Endothelial cell of umbilical vein (primary cell): Measurements from ENCODE around the gene GPSM1. TPM values are rescaled to one million over a fixed set of nuclear protein-coding genes. Genes with fewer than 3 reads are reported as not detected.

ENCODE experiments used
- BruUV-seq: library from RNA; stranded (reverse); fragments of 400-500 nt; replicated peaks from 2 replicates; lab custom pipeline; 2021; lab: Mats Ljungman, UMichigan
- CTCF ChIA-PET: fragments of 300-600, 350-600 bp; sonication (Branson Sonifier 250); formaldehyde crosslinking; loops from one replicate; lab custom pipeline; 2021; ENCODE audit warnings: antibody characterized with exemption, inconsistent platforms; lab: Charles Lee
- POLR2A ChIA-PET: fragments of 300-600, 350-600 bp; sonication (Branson Sonifier 250); formaldehyde crosslinking; loops from one replicate; lab custom pipeline; 2021; ENCODE audit warnings: antibody characterized with exemption, inconsistent platforms; lab: Charles Lee
- DNase-seq: peaks from one replicate; pipeline ENCODE4 v3.0.0-alpha.2; 2011; ENCODE audit warnings: low read depth, low spot score
- FAIRE-seq: peaks from 2 replicates; lab custom pipeline; 2011; peaks lifted over from hg19 to GRCh38; lab: Jason Lieb, UNC
- H2AFZ ChIP-seq: 2 replicates; pipeline ENCODE4 v1.6.0; 2012; ENCODE audit warnings: low read depth, low read length, control low read depth, inconsistent platforms
- H3K27ac ChIP-seq: 2 replicates; pipeline ENCODE4 v1.5.1; 2011; ENCODE audit warnings: low read depth, mild to moderate bottlenecking, control low read depth, low read length, moderate library complexity; ENCODE audit not compliant: insufficient read depth
- H3K27me3 ChIP-seq, 2 experiments: 2 replicates each; pipeline versions ENCODE4 v1.6.0 to v1.6.1; 2011; ENCODE audit warnings: low read length in 2 of 2, mixed read lengths in 1 of 2; ENCODE audit not compliant: control insufficient read depth in 2 of 2, insufficient read depth in 2 of 2
- H3K36me3 ChIP-seq, 2 experiments: 2 replicates in 1 of 2; 3 replicates in 1 of 2; pipeline ENCODE4 v1.5.1; 2011; ENCODE audit warnings: low read length in 2 of 2, mild to moderate bottlenecking in 1 of 2, moderate library complexity in 1 of 2; ENCODE audit not compliant: control insufficient read depth in 2 of 2, insufficient read depth in 2 of 2; ENCODE audit errors: extremely low read depth in 1 of 2
- H3K4me1 ChIP-seq: 3 replicates; pipeline ENCODE4 v1.5.1; 2011; ENCODE audit warnings: mild to moderate bottlenecking, low read length; ENCODE audit not compliant: control insufficient read depth, insufficient read depth; ENCODE audit errors: extremely low read depth
- H3K4me2 ChIP-seq: 2 replicates; pipeline ENCODE4 v1.6.1; 2011; ENCODE audit warnings: low read length, control low read depth, mixed read lengths; ENCODE audit not compliant: insufficient read depth
- H3K4me3 ChIP-seq, 3 experiments: fragments of 200-600 bp in 1 of 3; sonication (generic), shearing (Covaris generic) in 1 of 3; replicated peaks in 1 of 3; 2 replicates each; pipeline ENCODE4 v1.5.1; 2011 to 2016; ENCODE audit warnings: control low read depth in 3 of 3, low read length in 3 of 3, mild to moderate bottlenecking in 2 of 3, inconsistent platforms in 1 of 3, low read depth in 1 of 3, moderate library complexity in 1 of 3; ENCODE audit not compliant: insufficient read depth in 1 of 3
- H3K79me2 ChIP-seq: 2 replicates; pipeline ENCODE4 v1.6.0; 2012; ENCODE audit warnings: low read length, inconsistent platforms; ENCODE audit not compliant: control insufficient read depth, insufficient read depth
- H3K9ac ChIP-seq: replicated peaks from 2 replicates; pipeline ENCODE3; 2011; ENCODE audit warnings: low read length, control low read depth; ENCODE audit not compliant: insufficient read depth; ENCODE audit errors: extremely low read depth
- H3K9me1 ChIP-seq: replicated peaks from 3 replicates; pipeline ENCODE4 v1.6.0; 2011; ENCODE audit warnings: mild to moderate bottlenecking, low read length; ENCODE audit not compliant: control insufficient read depth, insufficient read depth; ENCODE audit errors: extremely low read depth
- H3K9me3 ChIP-seq: replicated peaks from 2 replicates; pipeline ENCODE4 v1.5.1; 2012; ENCODE audit warnings: low read length, inconsistent platforms; ENCODE audit not compliant: control insufficient read depth, insufficient read depth
- H4K20me1 ChIP-seq: replicated peaks from 2 replicates; pipeline ENCODE3; 2011; ENCODE audit warnings: mild to moderate bottlenecking, low read length; ENCODE audit not compliant: control insufficient read depth, insufficient read depth; ENCODE audit errors: extremely low read depth
- EZH2 ChIP-seq: IDR thresholded peaks from 2 replicates; pipeline ENCODE4 v1.6.1; 2012; ENCODE audit warnings: borderline replicate concordance, low read depth, mild to moderate bottlenecking, moderate library complexity, low read length, inconsistent platforms; ENCODE audit not compliant: severe bottlenecking
- FOS ChIP-seq: IDR thresholded peaks from 2 replicates; pipeline ENCODE4 v1.6.1; 2011; ENCODE audit warnings: mild to moderate bottlenecking, low read length, moderate library complexity, borderline replicate concordance; ENCODE audit not compliant: insufficient read depth
- GATA2 ChIP-seq: IDR thresholded peaks from 2 replicates; pipeline ENCODE4 v1.7.0; 2011; ENCODE audit warnings: low read depth, mild to moderate bottlenecking, moderate library complexity, mixed read lengths, low read length; ENCODE audit not compliant: insufficient read length, insufficient read depth
- JUN ChIP-seq: IDR thresholded peaks from 2 replicates; pipeline ENCODE4 v1.6.1; 2011; ENCODE audit warnings: borderline replicate concordance, low read depth; ENCODE audit not compliant: insufficient read length, insufficient read depth
- MYC ChIP-seq: IDR thresholded peaks from one replicate; pipeline ENCODE4 v1.6.1; 2011; ENCODE audit warnings: mild to moderate bottlenecking, low read depth, low read length
- POLR2A ChIP-seq: IDR thresholded peaks from 2 replicates; pipeline ENCODE4 v1.6.1; 2012; ENCODE audit warnings: low read depth, mild to moderate bottlenecking, control low read depth, low read length
- POLR2AphosphoS5 ChIP-seq: IDR thresholded peaks from 2 replicates; pipeline ENCODE4 v1.6.1; 2012; ENCODE audit warnings: low read depth, mild to moderate bottlenecking, control low read depth, low read length, moderate library complexity; ENCODE audit not compliant: insufficient read depth
- dilution Hi-C: fragments of 300-500 bp; cut with MboI; formaldehyde crosslinking; loops from one replicate; pipeline ENCODE4 v1.15.0; 2019; ENCODE audit warnings: low sequenced_read_pairs; ENCODE audit not compliant: extremely low pct_ligation_motif_present
- intact Hi-C: fragments of 100-400 bp; cut with micrococcal nuclease; formaldehyde crosslinking; loops from one replicate; pipeline ENCODE4 v1.10.0; 2022
- polyA plus RNA-seq, 4 experiments: library from polyadenylated mRNA; depleted of rRNA in 3 of 4; stranded (reverse) in 3 of 4; unstranded in 1 of 4; fragments of >200 nt; gene quantifications; 2 replicates each; pipeline versions ENCODE4 v1.2.1 to v1.2.3, GENCODE V29; 2011 to 2012; ENCODE audit warnings: missing spikeins in 1 of 4
- total RNA-seq: library from RNA; stranded (reverse); gene quantifications from 2 replicates; pipeline ENCODE4 v1.2.3, GENCODE V29; 2021
- TF ChIP-seq, protein P1 (sequence below): IDR thresholded peaks from 2 replicates; pipeline ENCODE4 v1.6.1; 2011; ENCODE audit not compliant: insufficient read depth, insufficient read length
- TF ChIP-seq, protein P2 (sequence below), 2 donors: IDR thresholded peaks; 1 replicate in 1 of 2; 2 replicates in 1 of 2; pipeline ENCODE4 v1.5.1; 2011; ENCODE audit warnings: low read length in 2 of 2, mild to moderate bottlenecking in 2 of 2, moderate library complexity in 2 of 2, control low read depth in 1 of 2, inconsistent platforms in 1 of 2, low read depth in 1 of 2; ENCODE audit not compliant: insufficient read depth in 1 of 2; ENCODE audit errors: extremely low read depth in 1 of 2

GPSM1 gene
- total and polyA plus RNA-seq, 2 donors (not counting 3 experiments of a cell fraction or from before 2014, with no cell fraction given): 34.6 to 47.1 TPM

DNA sequence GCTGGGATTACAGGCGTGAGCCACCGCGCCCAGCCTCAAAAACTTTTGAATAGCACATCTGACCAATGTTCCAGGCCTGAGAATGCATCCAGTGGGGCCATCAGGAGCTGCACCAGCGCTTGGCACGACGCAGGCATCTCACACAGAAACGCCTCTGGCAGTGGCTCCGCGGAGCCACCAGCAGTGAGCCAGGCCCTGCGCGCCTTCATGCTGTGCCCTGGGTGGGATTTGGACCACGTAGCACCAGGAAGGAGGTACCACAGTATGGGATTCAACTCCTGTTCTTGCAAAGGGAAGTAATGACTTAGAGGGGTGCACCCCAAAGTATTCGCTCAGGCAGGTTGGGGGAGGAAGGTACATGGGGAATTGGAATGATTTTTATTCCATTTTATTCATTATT is 26.5 kb upstream of the GPSM1 start:
- Histone ChIP-seq H3K4me2 (no peak overlapping the region), H3K9ac (no peak overlapping the region), H3K9me1 (no peaks in the 10 kb centered on the region), H4K20me1 (no peaks in the 10 kb centered on the region), H3K27me3 (no peaks in the 10 kb centered on the region), H3K36me3 (no peaks in the 10 kb centered on the region), H3K79me2 (no peaks in the 10 kb centered on the region), H3K4me1 (no peaks in the 10 kb centered on the region), H2AFZ (no peak overlapping the region), H3K27ac (no peak overlapping the region), H3K9me3 (no peaks in the 10 kb centered on the region), H3K4me3 (no peak overlapping the region)
- POLR2A ChIA-PET: no interaction called here
- CTCF ChIA-PET: interaction anchor here (1.2 kb wide), 1 partner anchor 12 kb away, joined by 3 read pairs; no protein-coding TSS in a partner anchor
- TF ChIP-seq GATA2 (no peak), POLR2AphosphoS5 (no peak), POLR2A (no peak), FOS (no peak), MYC (no peak), JUN (no peak), EZH2 (no peak)
- TF ChIP-seq, protein P1, sequence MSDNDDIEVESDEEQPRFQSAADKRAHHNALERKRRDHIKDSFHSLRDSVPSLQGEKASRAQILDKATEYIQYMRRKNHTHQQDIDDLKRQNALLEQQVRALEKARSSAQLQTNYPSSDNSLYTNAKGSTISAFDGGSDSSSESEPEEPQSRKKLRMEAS: no peak
- TF ChIP-seq, protein P2, sequence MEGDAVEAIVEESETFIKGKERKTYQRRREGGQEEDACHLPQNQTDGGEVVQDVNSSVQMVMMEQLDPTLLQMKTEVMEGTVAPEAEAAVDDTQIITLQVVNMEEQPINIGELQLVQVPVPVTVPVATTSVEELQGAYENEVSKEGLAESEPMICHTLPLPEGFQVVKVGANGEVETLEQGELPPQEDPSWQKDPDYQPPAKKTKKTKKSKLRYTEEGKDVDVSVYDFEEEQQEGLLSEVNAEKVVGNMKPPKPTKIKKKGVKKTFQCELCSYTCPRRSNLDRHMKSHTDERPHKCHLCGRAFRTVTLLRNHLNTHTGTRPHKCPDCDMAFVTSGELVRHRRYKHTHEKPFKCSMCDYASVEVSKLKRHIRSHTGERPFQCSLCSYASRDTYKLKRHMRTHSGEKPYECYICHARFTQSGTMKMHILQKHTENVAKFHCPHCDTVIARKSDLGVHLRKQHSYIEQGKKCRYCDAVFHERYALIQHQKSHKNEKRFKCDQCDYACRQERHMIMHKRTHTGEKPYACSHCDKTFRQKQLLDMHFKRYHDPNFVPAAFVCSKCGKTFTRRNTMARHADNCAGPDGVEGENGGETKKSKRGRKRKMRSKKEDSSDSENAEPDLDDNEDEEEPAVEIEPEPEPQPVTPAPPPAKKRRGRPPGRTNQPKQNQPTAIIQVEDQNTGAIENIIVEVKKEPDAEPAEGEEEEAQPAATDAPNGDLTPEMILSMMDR (IDR thresholded peaks at IDR 0.05; ENCODE audit: extremely low read depth in 1 of 2, insufficient read depth in 1 of 2, low read depth in 1 of 2, low read length in 2 of 2): no peak
- dilution Hi-C loops (no loop called here), intact Hi-C loops (no loop called here)
- no peak for DNase-seq
- no TSS peak for BruUV-seq
- no peak for FAIRE-seq
